ENCODE data around the gene GTPBP3. TPM values are rescaled to one million over a fixed set of nuclear protein-coding genes. Genes with fewer than 3 reads are reported as not detected.

The GTPBP3 gene
- total and polyA plus RNA-seq, 9 of the 15 experiments (the other 6 are each of a cell fraction or from before 2014, with no cell fraction given): 4.9 to 124 (median 22.6) TPM

- TF ChIP-seq EWSR1 (IDR thresholded peaks at IDR 0.05; ENCODE audit: borderline replicate concordance, low read depth, partially characterized antibody): no peak
- peak; percentile 20; the same call in 1 of the 2 replicates for TF ChIP-seq ELF4 (CRISPR knock-in tag; IDR thresholded peaks at IDR 0.05)
- TF ChIP-seq ZNF584 (CRISPR knock-in tag; IDR thresholded peaks at IDR 0.05; ENCODE audit: low read depth): no peak
- TF ChIP-seq ZNF24 (IDR thresholded peaks at IDR 0.05): no peak
- no peak; the same call in 1 of the 2 replicates for TF ChIP-seq E2F5 (CRISPR knock-in tag; IDR thresholded peaks at IDR 0.05)
- TF ChIP-seq HMGN3 (IDR thresholded peaks at IDR 0.05; ENCODE audit: borderline replicate concordance, extremely low read depth, insufficient read length, low read depth, low read length): peak; percentile 72
- TF ChIP-seq POLR2AphosphoS5 (IDR thresholded peaks at IDR 0.05; ENCODE audit: control insufficient read depth, insufficient read depth, low read depth, low read length): peak; percentile 39; the same call in 1 of the 2 replicates
- TF ChIP-seq CTBP1 (IDR thresholded peaks at IDR 0.05; ENCODE audit: borderline replicate concordance): peak; percentile 82; the same call in 1 of the 2 replicates
- TF ChIP-seq ZBTB7A (IDR thresholded peaks at IDR 0.05; ENCODE audit: borderline replicate concordance, control insufficient read depth, low read depth, low read length): peak; percentile 98
- no peak for TF ChIP-seq ZNF165 (CRISPR knock-in tag; IDR thresholded peaks at IDR 0.05; ENCODE audit: borderline replicate concordance)
- peak; percentile 23; the same call in 1 of the 2 replicates for TF ChIP-seq JUN (IDR thresholded peaks at IDR 0.05; ENCODE audit: borderline replicate concordance, low read depth, low read length)
- no peak for TF ChIP-seq JUN (CRISPR knock-in tag; IDR thresholded peaks at IDR 0.05; ENCODE audit: borderline replicate concordance)
- peak; percentile 56; the same call in 1 of the 2 replicates for TF ChIP-seq ZNF511 (CRISPR knock-in tag; IDR thresholded peaks at IDR 0.05)
- TF ChIP-seq NFYB (IDR thresholded peaks at IDR 0.05; ENCODE audit: extremely low read depth, insufficient read length): no peak
- peak; percentile 74 for TF ChIP-seq SUPT5H (IDR thresholded peaks at IDR 0.05)
- TF ChIP-seq TSC22D4 (tag; IDR thresholded peaks at IDR 0.05): no peak
- TF ChIP-seq TOE1 (IDR thresholded peaks at IDR 0.05; ENCODE audit: borderline replicate concordance): no peak; the same call in 1 of the 2 replicates
- TF ChIP-seq TOE1 (CRISPR knock-in tag; IDR thresholded peaks at IDR 0.05; ENCODE audit: borderline replicate concordance, low read depth): no peak
- no peak for TF ChIP-seq EHMT2 (IDR thresholded peaks at IDR 0.05)
- TF ChIP-seq KAT8 (IDR thresholded peaks at IDR 0.05; ENCODE audit: low read depth): no peak
- no peak for TF ChIP-seq ZNF436 (CRISPR knock-in tag; IDR thresholded peaks at IDR 0.05)
- TF ChIP-seq NFRKB (IDR thresholded peaks at IDR 0.05; ENCODE audit: low read depth): 0 out of 2 replicates have a peak, but pooled peaks have one; percentile 37
- 0 out of 2 replicates have a peak, but pooled peaks have one; percentile 20 for TF ChIP-seq SPI1 (IDR thresholded peaks at IDR 0.05; ENCODE audit: borderline replicate concordance, low read depth, low read length)
- TF ChIP-seq ATF7 (IDR thresholded peaks at IDR 0.05): peak; percentile 57; the same call in 1 of the 2 replicates
- TF ChIP-seq CXXC5 (CRISPR knock-in tag; IDR thresholded peaks at IDR 0.05): 0 out of 2 replicates have a peak, but pooled peaks have one; percentile 34
- TF ChIP-seq MCM2 (IDR thresholded peaks at IDR 0.05; ENCODE audit: low read depth): no peak
- no peak for TF ChIP-seq ZNF764 (CRISPR knock-in tag; IDR thresholded peaks at IDR 0.05; ENCODE audit: low read depth)
- TF ChIP-seq EP400 (IDR thresholded peaks at IDR 0.05): peak; percentile 93
These were observed 44.9 kb upstream of the GTPBP3 start (continued) for GRCh38 chr19:17292301-17293074.
